Glutamatergic neuron (in vitro differentiated cells): Measurements from ENCODE around the gene P4HTM. TPM values are rescaled to one million over a fixed set of nuclear protein-coding genes. Genes with fewer than 3 reads are reported as not detected.

Experiments used
- DNase-seq: peaks from one replicate; pipeline ENCODE4 v3.0.0; 2022
- H3K27ac Mint-ChIP-seq: one replicate; pipeline ENCODE4 v1.8.0; 2020; ENCODE audit warnings: mild to moderate bottlenecking, mixed read lengths, inconsistent platforms; ENCODE audit not compliant: unreplicated experiment
- H3K27me3 Mint-ChIP-seq: one replicate; pipeline ENCODE4 v1.8.0; 2020; ENCODE audit warnings: mild to moderate bottlenecking, moderate library complexity, mixed read lengths, inconsistent platforms; ENCODE audit not compliant: unreplicated experiment
- H3K36me3 Mint-ChIP-seq: one replicate; pipeline ENCODE4 v1.8.0; 2020; ENCODE audit warnings: mild to moderate bottlenecking, mixed read lengths, inconsistent platforms; ENCODE audit not compliant: unreplicated experiment
- H3K4me1 Mint-ChIP-seq: one replicate; pipeline ENCODE4 v1.8.0; 2020; ENCODE audit warnings: mild to moderate bottlenecking, low read depth, mixed read lengths, inconsistent platforms; ENCODE audit not compliant: unreplicated experiment
- H3K4me3 Mint-ChIP-seq: one replicate; pipeline ENCODE4 v1.8.0; 2020; ENCODE audit warnings: mild to moderate bottlenecking, mixed read lengths, inconsistent platforms; ENCODE audit not compliant: unreplicated experiment
- H3K9me3 Mint-ChIP-seq: one replicate; pipeline ENCODE4 v1.8.0; 2020; ENCODE audit warnings: mild to moderate bottlenecking, moderate library complexity, mixed read lengths, inconsistent platforms; ENCODE audit not compliant: unreplicated experiment
- total RNA-seq: library from RNA; stranded (reverse); fragmentation: NEBNext Ultra II Directional; extraction: Animal tissue kit (Norgen Biotek cat#: 25700); gene quantifications from one replicate; pipeline ENCODE4 v1.2.1, GENCODE V29; 2021; ENCODE audit not compliant: unreplicated experiment
- TF ChIP-seq, protein P1 (sequence below): fragments of 200-600 bp; sonication (generic); IDR thresholded peaks from one replicate; pipeline ENCODE4 v1.5.0; 2021; ENCODE audit not compliant: partially characterized antibody, unreplicated experiment

The P4HTM gene
- total RNA-seq, 1 donor from 2014 or later, result 18.4 TPM

- peaks cover 2% of the 10 kb centered on the region for H3K4me1 Mint-ChIP-seq
- H3K36me3 Mint-ChIP-seq, result no peaks in the 10 kb centered on the region
- H3K9me3 Mint-ChIP-seq, result no peaks in the 10 kb centered on the region
- TF ChIP-seq, protein P1, sequence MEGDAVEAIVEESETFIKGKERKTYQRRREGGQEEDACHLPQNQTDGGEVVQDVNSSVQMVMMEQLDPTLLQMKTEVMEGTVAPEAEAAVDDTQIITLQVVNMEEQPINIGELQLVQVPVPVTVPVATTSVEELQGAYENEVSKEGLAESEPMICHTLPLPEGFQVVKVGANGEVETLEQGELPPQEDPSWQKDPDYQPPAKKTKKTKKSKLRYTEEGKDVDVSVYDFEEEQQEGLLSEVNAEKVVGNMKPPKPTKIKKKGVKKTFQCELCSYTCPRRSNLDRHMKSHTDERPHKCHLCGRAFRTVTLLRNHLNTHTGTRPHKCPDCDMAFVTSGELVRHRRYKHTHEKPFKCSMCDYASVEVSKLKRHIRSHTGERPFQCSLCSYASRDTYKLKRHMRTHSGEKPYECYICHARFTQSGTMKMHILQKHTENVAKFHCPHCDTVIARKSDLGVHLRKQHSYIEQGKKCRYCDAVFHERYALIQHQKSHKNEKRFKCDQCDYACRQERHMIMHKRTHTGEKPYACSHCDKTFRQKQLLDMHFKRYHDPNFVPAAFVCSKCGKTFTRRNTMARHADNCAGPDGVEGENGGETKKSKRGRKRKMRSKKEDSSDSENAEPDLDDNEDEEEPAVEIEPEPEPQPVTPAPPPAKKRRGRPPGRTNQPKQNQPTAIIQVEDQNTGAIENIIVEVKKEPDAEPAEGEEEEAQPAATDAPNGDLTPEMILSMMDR, result no peak
- DNase-seq, result no peak
- no peaks in the 10 kb centered on the region for H3K27me3 Mint-ChIP-seq
- H3K4me3 Mint-ChIP-seq, result no peak overlapping the region
- no peak overlapping the region for H3K27ac Mint-ChIP-seq
Measured at GRCh38 chr3:48950051-48950450, 40.0 kb upstream of the P4HTM start.

- Mint-ChIP-seq H3K27ac (no peak overlapping the region), H3K27me3 (no peaks in the 10 kb centered on the region), H3K36me3 (no peaks in the 10 kb centered on the region), H3K4me3 (no peak overlapping the region), H3K9me3 (no peaks in the 10 kb centered on the region), H3K4me1 (peaks cover 8% of the 10 kb centered on the region)
- TF ChIP-seq, protein P1, result no peak
- no peak for DNase-seq
Measured at GRCh38 chr3:48951764-48952163, 38.3 kb upstream of the P4HTM start.

DNA sequence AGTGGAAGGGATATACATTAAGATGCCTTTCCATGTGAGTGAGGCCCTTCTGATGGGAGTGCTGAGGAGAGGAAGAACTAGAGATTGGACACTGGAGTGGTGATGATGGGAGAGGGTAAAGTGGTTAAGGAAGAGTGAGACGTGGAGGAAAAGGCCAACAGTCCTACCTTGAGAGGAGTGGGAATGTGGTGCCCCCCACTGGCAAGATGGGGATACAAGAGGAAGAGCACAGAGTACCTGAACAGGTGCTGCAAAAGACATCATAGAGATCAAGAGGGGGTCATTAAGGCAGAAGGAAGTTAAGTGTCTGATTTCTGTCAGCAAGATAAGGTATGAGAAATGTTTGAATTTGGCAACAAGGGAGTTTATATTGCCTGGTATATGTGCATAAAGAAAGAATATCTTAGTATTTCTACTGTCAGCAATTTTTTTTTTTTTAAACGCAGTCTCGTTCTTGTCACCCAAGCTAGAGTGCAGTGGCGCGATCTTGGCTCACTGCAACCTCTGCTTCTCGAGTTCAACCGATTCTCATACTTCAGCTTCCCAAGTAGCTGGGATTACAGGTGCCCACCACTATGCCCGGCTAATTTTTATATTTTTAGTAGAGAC, 37.4 kb upstream of the P4HTM start:
- Mint-ChIP-seq H3K27ac (peak overlapping the region; percentile 9), H3K9me3 (no peaks in the 10 kb centered on the region), H3K4me3 (no peak overlapping the region), H3K36me3 (no peaks in the 10 kb centered on the region), H3K4me1 (peaks cover 10% of the 10 kb centered on the region), H3K27me3 (no peaks in the 10 kb centered on the region)
- TF ChIP-seq, protein P1, result peak; percentile 19
- peak; percentile 50 for DNase-seq

DNA sequence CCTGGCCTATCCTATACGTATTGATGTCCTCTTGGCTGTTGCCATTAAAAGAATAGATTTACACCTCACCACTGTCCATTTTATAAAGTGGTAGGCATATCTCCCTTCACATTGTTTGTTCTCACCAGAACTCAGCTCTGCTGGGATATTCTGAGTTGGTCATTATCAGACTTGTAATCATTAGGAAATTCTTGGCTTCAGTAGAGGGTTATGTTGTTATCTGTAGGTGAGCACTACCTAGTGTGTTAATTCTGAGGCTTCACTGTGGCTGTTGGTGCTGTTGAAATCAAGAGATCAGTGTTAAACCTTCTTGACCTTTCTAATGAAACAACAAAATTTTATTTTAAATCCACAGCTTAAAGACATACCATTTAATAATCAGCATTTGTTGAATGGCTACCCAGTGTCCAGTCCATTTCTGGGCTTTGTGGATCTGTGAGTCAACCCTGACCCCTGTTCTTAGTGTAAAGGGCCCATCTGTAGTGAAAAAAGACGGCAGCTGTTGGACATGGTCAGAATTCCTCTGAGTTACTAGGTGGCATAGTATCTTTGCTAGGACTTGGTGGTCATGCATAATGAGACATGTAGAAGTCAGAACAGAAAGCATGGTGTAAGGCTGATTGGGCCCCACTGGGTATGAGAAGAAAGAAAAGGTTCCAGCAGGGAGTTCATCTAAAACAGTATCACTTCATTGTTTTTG, 32.9 kb upstream of the P4HTM start:
- Mint-ChIP-seq H3K36me3 (no peaks in the 10 kb centered on the region), H3K9me3 (no peaks in the 10 kb centered on the region), H3K27me3 (peaks cover 2% of the 10 kb centered on the region), H3K4me3 (no peak overlapping the region), H3K27ac (no peak overlapping the region), H3K4me1 (peaks cover 14% of the 10 kb centered on the region)
- TF ChIP-seq, protein P1, result no peak
- no peak for DNase-seq

DNA sequence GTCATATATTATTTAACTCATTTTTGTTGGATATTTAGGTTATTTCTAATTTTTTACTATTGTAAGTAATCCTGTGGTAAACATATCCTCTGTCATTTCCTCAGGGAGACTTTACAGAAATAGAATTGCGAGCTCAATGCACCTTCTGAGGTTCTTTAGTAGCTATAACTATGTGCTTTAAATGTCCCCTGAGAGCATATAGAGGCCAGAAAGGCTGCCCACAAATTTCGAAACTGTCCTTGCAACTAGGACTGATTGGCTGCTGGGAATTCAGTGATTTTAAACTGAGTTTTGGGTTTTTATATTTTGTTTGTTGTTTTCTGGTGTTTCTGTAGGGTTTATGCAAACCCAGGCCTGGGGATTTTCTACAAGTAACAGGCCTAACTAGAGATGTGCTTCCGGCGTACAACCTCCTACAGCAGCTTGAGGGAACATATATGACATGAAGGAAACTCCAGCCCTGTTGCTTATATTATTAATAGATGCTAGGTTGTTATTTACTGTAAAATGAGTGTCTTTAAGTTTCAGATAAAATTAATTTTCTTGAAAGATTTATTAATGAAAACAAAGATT, 29.1 kb upstream of the P4HTM start:
- Mint-ChIP-seq H3K4me1 (peaks cover 6% of the 10 kb centered on the region), H3K27me3 (peaks cover 2% of the 10 kb centered on the region), H3K36me3 (no peaks in the 10 kb centered on the region), H3K9me3 (no peaks in the 10 kb centered on the region), H3K4me3 (no peak overlapping the region), H3K27ac (no peak overlapping the region)
- no peak for DNase-seq
- TF ChIP-seq, protein P1, result no peak
